Measurements from ENCODE around the gene NUAK1.

NUAK1 gene

DNA sequence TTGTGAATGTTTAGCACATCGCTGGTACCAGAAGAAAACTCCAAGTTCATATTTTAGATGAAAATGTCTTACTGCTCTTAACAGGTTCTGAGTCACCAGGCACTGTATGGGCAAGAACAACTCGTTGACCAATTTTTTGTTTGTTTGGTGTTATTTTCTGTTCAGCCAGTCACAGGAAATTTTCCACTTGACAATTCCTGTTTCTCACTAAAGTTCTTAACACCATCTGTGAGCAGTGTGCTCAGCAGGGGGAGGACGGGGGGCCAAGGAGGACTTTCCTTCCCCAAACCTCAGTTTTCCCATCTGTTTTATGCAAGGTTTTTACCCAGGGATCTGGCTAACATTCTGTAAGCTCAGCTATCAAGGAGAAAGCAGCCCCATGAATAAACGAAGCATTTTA, 3.0 kb downstream of the NUAK1 start:
- peak overlapping the region; percentile 52 for H3K4me3 ChIP-seq (ENCODE audit: low read depth, low read length)
- no peak for DNase-seq (ENCODE audit: low read depth, low spot score)
- TF ChIP-seq CTCF (IDR thresholded peaks at IDR 0.05; ENCODE audit: insufficient read depth, low read length, missing control alignments): no peak
- ChIA-PET POLR2A (interaction anchor here (0.7 to 2.7 kb wide), 6 partner anchors 12 to 712 kb away, joined by 3 to 13 read pairs (median 4); no protein-coding TSS in a partner anchor), CTCF (interaction anchor here (0.7 to 7.8 kb wide), 56 partner anchors 9 to 734 kb away, joined by 3 to 67 read pairs (median 4); no protein-coding TSS in a partner anchor)

DNA sequence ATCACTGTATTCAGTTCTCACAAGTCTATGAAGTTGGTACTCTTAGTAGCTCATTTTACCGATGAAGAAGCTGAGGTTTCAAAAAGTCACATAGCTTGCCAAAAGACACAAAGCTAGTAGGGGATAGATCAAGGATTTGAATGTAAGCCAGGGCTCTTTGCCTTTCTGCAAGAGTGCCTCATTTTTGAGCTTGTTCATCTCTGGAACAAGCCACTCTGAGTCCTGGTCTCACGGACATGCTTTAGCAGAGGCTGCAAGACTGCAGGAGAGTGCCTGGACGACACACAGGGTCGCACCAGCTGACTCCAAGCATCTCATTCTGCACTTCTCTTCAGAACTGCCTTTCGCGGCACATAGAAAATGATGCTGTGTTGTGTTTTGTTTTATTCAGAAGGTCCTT, 3.7 kb downstream of the NUAK1 start:
- no peak for DNase-seq (ENCODE audit: low read depth, low spot score)

DNA sequence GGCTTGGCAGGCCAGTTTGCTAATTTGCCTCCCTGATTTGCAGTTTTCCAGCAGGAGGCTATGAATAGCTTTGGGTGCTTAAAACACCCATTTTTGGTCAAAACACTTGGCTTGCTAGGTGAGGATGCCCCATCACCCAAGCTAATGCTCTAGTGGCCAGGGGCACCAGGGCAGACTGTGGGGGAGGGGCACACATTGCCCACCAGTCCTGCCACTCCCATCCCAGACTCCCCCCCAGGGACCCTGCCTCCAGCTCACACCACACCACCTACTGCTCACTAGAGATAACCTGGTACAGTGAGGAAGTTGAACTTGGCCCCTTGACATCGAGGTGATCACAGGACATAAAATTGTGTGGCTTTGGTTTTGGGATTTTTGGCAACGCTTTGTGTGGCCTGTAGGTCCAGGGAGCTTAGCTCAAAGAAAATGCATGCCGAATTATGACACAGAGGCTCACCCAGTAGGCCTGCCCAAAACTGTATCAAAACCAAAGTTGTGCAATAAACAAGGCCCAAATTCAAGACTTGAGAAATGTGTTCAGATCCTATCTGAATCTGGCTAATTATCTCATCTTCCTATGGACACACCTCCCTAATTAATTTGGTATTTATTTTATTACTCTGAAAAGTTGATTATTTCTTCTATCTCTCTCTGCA, 4.3 kb downstream of the NUAK1 start:
- DNase-seq (ENCODE audit: low read depth, low spot score): no peak
- H3K4me3 ChIP-seq (ENCODE audit: low read depth, low read length): no peak overlapping the region
- POLR2A ChIA-PET: interaction anchor here (0.6 to 1.4 kb wide), 8 partner anchors 11 to 716 kb away, joined by 3 to 5 read pairs (median 4); no protein-coding TSS in a partner anchor
- CTCF ChIA-PET: interaction anchor here (0.8 to 7.8 kb wide), 12 partner anchors 8 to 715 kb away, joined by 3 to 67 read pairs (median 4); no protein-coding TSS in a partner anchor
- no peak for TF ChIP-seq CTCF (IDR thresholded peaks at IDR 0.05; ENCODE audit: insufficient read depth, low read length, missing control alignments)

More for the DNA sequence above, 3.7 kb downstream of the NUAK1 start:
- H3K4me3 ChIP-seq (ENCODE audit: low read depth, low read length): peak overlapping the region; percentile 52
- no peak for TF ChIP-seq CTCF (IDR thresholded peaks at IDR 0.05; ENCODE audit: insufficient read depth, low read length, missing control alignments)
- ChIA-PET POLR2A (interaction anchor here (0.9 to 1.3 kb wide), 4 partner anchors 22 to 717 kb away, joined by 3 to 5 read pairs (median 4); no protein-coding TSS in a partner anchor), CTCF (interaction anchor here (0.8 to 7.8 kb wide), 10 partner anchors 8 to 716 kb away, joined by 3 to 67 read pairs (median 13); no protein-coding TSS in a partner anchor)

DNA sequence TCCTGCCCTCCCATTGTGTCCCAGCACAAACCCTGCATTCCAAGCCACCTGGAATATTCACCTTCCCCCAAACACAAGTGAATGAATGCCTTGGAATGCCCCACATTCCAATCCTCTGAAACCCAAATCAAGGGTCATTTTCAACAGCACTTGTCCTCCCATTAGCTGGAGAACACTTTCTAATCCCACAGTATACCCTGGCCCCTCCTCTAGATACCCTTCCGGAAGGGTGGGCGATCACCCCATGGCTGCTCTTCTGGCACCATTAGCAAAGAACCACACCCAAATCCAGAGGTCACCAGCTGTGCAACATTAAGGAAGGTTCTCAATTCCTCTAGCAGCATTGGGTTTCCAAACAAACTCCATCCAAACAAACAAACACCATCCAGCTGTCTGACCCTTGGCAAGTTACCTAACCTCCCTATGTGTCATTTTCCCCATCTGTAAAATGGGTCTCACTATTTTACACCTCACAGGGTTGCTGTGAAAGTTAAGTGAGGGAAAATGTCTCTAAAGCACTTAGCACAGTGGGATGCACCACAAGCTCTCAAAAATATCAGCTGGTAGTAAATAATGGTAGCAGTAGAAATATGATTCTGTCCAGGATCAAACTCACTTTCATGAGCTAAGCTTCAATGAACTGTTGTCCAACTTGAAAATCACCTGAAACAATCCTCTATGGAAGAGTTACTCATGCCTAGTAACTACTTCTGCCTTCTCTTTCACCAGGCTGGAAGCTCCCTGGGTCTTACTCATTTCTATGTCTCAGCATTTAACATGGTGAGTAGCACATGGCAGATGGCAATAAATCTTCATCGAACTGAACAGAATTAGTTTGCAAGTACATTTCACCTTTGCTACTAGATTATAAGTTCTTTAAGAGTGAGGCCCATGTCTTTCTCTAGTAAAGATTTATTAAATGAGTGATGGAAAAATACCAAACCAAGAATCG, 5.3 kb downstream of the NUAK1 start:
- H3K4me3 ChIP-seq (ENCODE audit: low read depth, low read length): no peak overlapping the region
- ChIA-PET CTCF (interaction anchor here (0.6 to 7.8 kb wide), 8 partner anchors 10 to 714 kb away, joined by 3 to 67 read pairs (median 4); no protein-coding TSS in a partner anchor), POLR2A (interaction anchor here (0.6 to 1.4 kb wide), 8 partner anchors 10 to 715 kb away, joined by 3 to 4 read pairs (median 4); no protein-coding TSS in a partner anchor)
- DNase-seq (ENCODE audit: low read depth, low spot score): no peak
- TF ChIP-seq CTCF (IDR thresholded peaks at IDR 0.05; ENCODE audit: insufficient read depth, low read length, missing control alignments): no peak

GRCh38 chr12:106132175-106133135, 6.3 kb downstream of the NUAK1 start:
- no peak overlapping the region for H3K4me3 ChIP-seq (ENCODE audit: low read depth, low read length)
- POLR2A ChIA-PET: interaction anchor here (0.7 to 1.4 kb wide), 3 partner anchors 30 to 210 kb away, joined by 3 read pairs; no protein-coding TSS in a partner anchor
- CTCF ChIA-PET: interaction anchor here (0.9 to 7.8 kb wide), 3 partner anchors 9 to 713 kb away, joined by 3 to 67 read pairs (median 14); no protein-coding TSS in a partner anchor
- no peak for TF ChIP-seq CTCF (IDR thresholded peaks at IDR 0.05; ENCODE audit: insufficient read depth, low read length, missing control alignments)
- DNase-seq (ENCODE audit: low read depth, low spot score): no peak

Data from AG04449 (cell line).